CMK (cell line): ENCODE data around the gene ATP1B1.

ENCODE experiments used
- DNase-seq: peaks from one replicate; pipeline ENCODE4 v3.0.0-alpha.2; 2010; ENCODE audit warnings: low read depth

The ATP1B1 gene

DNA sequence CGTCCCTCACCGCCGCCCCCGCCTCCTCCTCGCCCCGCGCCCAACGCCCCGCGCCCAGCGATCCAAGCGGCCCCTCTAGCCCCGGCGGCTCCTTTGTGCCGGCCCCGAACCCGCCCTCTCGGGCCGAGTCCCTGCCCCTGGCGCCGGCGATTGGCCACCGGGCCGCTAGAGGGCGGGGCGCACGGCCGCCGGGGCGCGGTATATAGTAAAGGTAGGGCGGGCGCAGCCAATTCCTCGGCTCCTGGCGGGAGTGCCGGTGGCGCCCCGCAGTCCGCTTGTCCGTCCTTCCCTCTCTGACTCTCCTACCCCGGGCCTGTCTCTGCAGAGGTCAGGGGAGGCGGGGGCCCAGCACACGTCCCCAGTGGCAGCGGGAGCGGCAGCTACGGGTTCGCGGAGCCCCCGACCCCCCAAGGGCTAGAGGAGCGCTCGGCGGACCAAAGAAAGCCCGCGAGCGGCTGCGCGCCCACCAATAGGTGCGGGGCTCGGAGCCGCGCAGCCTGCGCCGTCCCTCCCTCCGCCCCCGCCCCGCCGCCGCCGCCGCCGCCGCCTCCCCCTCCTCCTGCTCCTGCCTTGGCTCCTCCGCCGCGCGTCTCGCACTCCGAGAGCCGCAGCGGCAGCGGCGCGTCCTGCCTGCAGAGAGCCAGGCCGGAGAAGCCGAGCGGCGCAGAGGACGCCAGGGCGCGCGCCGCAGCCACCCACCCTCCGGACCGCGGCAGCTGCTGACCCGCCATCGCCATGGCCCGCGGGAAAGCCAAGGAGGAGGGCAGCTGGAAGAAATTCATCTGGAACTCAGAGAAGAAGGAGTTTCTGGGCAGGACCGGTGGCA is at the start of gene ATP1B1:
Gene ATP1B1, plus strand, starts transcription at position 596 of the 826 bp plus-strand sequence. Its CDS starts 140 bp downstream, at position 736.
- peak; percentile 69 for DNase-seq

DNA sequence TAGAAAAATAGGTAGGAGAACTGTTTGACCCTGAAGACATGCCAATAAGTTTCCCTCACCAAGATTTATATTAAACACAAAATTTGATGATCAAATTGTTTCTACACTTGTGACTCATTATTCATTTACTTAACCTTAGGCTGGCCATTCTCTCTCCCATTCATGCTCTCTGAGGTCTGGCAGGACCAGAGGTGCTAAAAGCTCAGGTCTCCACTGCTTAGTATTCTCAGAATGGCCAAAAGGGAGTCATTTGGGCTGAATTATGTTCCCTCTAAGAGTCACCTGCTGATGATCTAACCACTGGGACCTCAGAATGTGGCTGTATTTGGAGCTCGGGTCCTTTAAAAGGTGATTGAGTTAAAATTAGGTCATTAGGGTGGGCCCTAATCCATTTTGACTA is 47.1 kb upstream of the ATP1B1 start:
- no peak for DNase-seq

DNA sequence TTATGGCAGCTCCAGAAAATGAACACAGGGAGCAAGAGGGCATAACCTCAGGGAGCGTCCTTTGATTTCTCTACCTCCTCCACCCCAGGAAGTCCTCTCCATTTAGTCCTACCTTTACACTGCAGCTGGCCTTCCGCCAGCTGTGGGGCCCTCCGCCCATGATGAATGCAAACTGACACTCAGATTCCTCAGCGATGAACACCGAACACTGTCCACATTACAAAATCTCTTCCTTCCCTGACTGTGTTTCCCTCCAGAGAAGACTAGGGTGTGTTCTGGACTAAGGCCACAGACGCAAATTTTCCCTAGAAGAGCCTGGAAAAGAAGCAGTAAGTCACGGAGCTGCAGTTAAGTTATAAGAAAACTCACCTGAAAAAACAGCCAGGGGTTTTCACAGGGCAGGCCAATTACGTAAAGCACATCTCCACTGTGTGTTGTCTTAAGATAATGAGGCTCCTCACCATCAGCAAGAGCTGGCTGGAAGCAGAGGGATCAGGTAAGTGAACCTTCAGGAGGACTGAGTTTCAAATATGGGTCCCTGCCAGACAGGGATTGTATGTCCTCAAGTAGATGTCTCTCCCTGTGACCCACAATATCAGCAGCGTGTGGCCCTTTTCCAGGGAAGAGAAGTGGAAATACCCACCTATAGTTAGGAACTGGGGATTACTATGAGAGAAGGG is 46.3 kb upstream of the ATP1B1 start:
- DNase-seq: no peak

DNA sequence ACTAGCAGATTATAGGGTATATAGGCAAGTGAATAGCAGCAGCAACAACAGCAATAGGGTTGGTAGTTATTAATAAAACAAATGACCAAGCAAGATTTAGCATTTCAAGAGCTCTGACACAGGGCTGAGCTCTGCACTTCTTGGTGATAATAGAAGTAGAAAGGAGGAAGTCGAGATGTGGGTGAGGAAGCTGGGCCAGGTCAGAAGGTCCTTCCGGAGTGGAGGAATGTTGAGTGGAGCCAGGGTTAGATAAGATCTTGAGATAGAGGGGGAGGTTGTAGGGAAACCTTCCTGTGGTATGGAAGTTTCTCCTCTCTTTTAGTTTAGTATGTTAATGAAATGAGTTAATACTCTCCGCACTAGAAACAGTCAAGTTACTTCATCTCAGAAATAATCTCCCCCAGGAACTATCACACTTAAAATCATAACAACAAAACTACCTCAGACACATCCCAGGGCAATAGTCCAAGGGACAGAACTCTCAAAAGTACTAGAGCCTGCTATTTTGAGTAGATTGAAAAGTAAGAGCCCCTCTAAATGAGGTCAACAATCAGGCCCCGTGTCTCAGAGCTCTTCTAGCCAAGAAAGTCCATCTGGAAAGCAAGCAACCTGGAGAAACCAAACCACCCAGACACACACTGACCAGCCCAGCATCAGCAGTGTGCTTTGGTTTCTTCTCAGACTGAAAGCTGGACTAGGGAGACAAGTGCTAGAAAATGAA is 45.4 kb upstream of the ATP1B1 start:
- peak; percentile 73 for DNase-seq

DNA sequence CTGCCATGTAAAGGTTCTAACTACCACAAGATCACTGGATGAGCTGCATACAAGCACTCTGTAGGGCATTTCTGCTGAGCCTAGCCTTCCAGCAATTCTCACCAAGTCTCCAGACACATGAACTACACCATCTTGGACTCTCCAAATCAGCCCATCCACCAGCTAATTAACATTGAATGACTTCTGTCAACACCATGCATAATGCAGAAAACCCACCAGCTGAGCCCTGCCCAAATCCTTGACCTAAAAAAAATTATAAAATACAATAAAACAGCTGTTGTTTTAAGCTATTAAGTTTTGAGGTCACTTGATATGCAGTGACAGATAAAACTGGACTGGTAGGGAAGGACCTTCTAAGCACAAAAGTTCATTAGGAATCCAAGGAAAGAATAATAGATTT is 44.3 kb upstream of the ATP1B1 start:
- DNase-seq: no peak

DNA sequence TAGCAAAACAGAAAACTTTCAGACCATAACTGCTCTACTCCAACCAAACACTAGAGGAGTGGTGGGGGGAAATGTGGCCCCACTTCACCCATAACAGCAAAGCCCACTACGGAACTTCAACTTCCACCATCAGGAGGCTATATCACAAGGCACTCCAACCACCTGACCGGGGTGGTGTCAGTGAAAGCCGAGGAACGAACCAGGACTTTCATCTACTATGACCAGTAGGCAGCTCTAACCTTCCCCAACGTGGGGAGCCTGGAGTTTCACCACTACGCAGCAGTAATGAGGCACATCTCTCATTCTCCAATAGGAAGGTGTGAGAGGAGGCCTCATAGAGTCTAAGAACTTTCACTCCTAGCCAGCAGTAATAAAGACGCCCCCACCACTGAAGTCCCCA is 42.4 kb upstream of the ATP1B1 start:
- DNase-seq: no peak

DNA sequence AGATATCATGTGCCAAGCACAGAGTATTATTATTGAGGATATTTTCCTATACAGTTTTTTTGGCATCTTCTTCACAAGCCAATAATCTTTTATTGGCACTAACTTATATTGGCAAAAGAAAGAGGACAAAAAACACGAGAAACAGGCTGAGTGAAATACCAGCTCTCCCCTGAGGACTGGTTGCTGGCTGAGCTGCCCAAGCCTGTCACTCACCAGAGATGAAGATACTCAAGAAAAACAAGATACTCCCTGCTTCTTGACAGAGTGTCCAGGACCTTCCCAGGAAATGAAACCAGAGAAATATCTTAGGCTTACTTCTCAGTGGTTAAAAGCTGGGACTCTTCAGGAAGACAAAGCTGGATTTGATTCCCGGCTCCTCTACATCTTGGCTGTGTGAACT is 35.9 kb upstream of the ATP1B1 start:
- no peak for DNase-seq

DNA sequence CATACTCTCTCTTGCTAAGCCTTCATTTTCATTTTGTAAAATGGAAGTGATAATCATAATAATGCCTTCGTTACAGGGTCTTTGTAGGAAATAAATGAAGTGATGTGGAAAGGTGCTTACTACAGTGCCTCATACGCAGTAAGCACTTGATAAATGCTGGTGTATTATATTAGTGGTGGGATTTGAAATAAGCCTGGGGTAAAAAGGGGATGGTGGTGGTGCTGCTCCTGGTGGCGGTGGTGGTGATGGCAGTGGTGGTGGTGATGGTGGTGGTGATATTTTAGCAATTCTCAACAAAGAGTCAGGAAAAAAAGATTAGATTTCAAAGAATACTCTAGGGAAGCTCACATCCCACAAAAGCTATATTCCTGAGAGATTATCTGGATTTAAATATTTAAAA is 35.5 kb upstream of the ATP1B1 start:
- no peak for DNase-seq

DNA sequence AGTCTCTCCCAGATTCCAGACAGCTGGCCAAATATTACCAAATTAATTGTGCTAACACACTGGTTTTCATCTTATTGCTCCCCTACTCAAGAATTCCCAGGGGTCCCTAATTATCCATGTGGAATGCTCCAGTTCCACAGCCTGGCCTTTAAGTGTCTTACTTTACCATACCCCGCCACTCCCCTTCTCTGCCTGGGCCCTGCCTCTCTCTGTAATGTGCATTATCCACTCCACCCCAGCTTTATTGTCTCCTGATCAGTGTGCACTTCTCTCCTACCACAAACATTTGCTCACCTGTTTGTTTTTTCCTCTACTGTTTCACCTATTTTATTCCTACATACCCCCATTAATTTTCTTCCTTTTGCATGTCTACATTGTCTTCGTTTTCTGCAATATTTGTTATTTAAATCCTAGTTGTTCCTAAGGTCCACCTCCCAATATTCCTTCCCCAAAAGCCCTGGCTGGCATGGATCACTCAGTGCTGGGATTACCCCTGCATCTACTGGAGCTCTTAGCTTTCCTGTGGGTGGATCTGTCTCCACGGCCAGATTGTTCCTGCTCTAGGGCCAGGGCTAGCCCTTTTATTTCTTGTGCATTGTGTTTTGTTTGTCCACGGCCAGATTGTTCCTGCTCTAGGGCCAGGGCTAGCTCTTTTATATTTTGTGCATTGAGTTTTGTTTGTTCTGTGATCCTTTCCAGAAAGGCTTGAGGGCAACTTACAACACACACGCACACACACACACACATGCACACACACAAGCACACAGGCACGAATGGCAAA is 33.4 kb upstream of the ATP1B1 start:
- DNase-seq: no peak

DNA sequence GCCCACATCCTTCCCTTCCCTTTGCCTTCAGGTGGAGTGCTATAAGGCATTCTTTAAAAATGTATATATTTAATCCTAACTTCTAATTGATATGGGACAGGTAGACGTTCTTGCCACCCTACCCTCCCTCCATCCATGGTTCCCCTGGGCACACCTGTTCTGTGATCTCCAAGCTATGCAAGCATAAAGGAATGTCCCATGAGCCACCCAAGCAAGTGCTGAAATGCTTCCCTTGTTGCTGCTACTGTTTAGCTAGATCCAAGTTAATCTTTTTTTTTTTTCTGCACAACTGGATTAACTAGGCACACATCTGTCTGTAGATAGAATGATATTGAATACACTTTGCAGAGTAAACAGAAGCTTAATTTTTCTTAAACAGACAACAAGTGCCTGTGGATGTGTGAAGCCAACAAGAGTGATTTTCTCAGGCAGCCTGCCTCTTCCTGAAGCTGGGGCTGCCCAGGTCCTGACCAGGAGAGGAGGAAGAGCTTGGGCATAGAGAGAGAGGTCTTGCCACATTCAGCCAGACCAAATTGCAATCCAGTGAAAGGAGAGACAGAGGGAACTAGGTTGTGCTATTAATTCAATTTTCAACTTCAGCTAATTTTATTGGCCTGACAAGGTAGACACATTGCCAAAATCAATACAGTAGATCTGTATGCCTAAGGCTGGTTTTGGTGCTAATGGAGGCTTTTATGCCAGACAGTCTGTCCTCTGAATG is 28.2 kb upstream of the ATP1B1 start:
- no peak for DNase-seq

DNA sequence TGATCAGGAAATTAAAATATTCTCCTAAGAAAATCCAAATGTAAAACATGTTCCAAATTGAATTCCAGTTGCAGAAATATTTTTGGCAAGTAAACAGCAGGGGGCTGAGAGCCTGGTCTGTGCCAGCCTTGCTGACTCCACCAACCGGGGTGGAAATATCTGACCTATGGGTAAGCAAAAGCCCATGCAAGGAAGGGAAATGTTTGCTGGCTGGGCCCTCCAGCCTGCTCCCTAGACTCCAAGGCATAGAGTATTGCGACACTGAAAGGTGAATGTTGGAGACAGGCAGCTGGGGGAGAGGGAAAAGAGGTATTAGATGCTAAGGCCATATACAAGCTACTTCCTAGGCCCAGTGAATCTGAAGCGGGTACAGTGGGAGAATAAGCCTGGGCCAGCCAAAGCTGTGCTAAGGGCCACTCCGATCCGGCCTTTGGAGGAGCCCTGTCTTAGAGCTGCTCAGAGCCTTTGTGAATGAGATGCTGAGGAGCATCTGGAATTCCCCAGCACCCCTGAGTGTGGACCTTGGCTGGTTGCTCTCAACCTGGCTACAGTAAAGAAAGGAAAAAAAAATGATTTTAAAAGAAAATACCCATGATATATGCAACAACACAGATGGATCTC is 24.9 kb upstream of the ATP1B1 start:
- no peak for DNase-seq

DNA sequence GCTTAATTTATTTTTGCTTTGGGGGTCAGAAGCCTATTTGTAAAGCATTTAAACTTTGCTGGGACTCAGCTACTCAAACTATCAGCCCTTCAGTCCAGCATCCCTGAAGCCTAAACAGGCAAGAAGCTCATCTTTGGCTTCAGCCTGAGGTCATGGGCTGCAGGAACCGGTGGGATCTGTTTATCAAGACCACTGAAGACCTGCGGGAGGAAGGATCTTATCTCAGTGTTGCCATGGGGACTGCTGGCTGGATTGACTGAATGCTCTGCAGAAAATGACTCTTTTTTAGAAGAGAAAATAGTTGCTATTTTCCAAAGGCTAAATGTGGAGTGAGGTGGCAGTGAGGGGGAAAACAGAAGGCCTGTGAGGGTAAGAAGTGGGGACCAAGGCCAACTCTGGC is 20.6 kb upstream of the ATP1B1 start:
- no peak for DNase-seq

DNA sequence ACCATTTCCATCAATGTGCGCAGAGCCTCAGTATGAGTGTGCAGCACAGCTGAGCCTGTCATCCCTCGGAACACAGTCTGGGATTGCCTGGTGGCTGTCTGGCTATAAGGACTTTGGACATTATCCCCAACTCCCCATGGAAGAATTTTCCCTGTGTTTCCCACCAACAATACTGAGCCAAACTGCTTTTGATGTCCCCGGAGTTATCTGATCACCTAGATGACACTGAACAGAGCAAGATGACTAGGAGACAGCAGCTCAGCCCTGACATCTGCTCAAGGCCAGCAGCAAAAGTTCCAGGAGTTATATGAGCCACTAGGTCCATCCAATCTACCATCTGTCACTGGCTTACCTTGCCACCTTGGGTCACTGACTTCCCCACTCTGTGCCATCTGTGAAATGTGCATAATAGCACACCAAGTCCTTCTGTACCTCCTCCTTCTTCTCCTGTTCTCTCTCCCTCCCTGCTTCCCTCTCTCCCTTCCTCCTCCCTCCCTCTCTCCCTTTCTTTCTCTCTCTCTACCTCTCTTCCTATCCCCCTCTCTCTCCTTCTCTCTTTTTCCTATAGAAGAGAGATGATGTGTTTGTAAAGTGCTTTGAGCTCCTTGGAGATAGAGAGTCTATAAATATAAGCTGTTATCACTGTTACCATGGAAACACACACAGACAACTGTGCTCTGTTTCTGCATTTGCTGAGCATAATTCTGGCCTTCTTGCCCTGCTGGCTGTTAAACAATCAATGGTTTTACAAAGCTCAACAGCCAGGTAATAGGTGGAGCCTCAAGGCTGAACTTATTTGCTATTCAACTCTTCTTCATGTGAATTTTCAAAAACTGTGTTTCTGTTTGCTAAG is 19.7 kb upstream of the ATP1B1 start:
- DNase-seq: no peak

DNA sequence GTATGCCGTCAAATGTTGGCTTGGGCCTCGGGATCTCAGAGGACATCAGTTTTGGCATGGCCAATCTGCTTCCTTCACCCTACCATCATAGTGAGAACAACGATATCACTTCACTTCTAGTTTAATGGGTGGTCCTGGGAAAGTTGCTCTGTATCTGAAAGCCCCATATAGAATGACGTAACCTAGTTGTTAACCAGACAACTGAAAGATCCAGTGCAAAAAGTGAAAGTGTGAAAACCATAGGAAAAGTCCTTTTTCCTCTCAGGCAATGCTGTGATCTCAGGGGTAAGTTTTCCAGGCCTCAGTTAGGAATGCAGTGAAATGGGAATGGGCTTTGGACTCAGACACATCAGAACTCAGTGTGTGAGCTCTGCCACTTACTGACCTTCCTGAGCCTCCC is 18.6 kb upstream of the ATP1B1 start:
- no peak for DNase-seq

DNA sequence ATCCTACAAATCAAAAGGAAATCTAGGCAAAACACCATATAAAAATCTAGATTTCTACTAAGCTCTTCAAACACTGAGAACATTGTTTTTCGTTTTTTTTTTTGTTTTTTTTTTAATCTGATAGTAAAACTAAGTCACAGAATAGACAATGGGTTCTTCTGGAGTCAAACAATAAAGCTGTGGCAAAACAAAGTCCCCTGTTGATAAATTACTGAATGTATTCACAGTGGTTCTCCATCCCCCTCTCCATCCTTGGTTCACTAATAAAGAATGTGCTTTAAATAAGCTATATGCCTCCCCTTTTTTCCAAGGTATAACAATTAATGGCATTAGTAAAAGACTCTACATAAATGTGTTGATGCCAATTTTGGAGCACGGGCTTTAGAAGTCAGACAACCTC is 16.7 kb upstream of the ATP1B1 start:
- no peak for DNase-seq

DNA sequence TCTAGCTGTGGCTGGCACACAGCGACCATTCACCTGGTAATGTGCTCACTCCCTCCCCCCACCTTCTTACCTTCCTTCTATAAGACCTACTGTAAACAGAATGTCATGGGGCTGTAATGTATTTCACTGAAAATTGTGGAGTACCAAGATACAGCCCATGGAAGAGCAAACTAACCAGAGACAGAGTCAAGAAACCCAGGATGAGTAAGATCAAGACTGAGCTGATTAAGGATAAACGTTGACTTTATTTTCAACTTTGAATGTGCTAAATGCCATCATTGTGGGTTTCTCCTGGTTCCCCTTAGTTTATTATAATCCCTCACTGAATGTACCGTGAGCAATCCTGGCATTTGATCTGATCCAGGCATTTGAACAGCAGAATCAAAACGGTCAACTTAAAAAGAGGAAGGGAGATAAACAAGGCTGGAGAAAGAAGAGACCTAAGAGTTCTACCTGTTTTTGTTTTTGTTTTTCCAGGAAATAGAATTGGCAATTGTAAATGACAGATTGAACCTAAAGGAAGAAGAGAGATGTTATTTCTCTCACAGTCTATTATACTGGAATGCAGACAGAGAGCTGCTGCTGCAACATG is 16.1 kb upstream of the ATP1B1 start:
- DNase-seq: no peak

DNA sequence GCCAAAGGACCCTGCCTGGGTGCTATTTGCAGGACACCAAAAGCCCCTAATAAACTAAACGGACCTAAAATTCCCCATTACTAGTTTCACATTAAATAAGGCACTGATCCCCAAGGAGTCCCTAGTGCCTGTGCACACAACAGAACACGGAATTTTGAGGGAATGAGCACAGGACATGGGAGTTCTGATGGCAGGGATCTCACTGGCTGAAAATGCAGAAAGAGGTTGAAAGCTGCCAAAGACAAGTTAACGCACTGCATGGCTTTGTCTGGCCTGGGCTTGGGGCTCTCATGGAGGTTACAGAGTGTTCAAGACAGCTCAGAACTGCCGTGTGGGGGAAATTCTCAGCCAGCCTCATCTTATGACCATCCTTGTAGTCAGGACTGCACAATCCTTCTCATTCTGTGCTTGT is 15.6 kb upstream of the ATP1B1 start:
- no peak for DNase-seq

DNA sequence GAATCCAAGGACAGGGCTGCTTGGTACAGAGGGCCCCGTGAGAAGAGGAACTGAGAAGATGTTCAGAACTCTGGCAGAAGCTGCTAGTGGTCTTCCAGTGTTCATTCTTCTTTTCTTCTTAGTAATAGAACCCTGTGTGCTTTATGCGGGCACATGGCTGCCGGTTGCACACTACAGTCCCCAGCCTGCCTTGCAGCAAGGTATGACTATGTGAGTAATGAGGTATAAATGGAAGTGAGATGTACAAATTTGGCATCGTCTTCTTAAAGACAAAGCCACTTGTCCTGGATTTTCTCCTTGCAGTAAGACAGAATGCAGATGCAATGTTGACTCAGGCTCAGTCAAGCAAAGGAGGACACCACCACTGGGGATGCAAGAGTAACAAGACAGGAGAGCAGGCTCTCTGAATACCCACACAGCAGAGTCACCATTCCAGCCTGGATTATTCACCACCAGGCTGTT is 15.0 kb upstream of the ATP1B1 start:
- DNase-seq: no peak

DNA sequence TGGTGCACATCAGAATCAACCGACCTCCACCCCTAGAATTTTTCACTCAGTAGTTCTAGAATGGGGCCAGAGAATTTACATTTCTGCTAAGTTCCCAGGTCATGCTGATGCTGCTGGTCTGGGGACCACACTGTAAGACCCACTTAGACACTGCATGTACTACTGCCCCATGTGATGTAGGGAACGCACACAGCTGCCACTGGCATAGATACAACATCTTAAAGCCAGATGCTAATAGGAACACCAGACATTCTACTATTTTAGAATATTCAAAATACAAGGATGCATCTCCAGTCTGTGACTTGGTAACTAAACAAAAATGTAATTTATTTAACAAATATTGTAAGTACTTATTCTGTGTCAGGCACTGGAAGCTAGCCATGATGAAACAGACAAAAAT is 14.1 kb upstream of the ATP1B1 start:
- no peak for DNase-seq
